Measurements from ENCODE around the gene ZRANB3.
"Not testable (repeated sequence)": the region's sequence is repeated elsewhere in the genome, so short reads cannot be mapped to it uniquely, and the experiment has no call there.

The ZRANB3 gene

GRCh38 chr2:135093670-135094330 lies 437.2 kb downstream of the ZRANB3 start:
- DNase-seq (ENCODE audit: low spot score in 2 of 2) (no peak), ATAC-seq (ENCODE audit: low read depth) (no peak)
- no peaks in the 10 kb centered on the region for H3K27me3 Mint-ChIP-seq
- no peaks in the 10 kb centered on the region for H3K9me3 Mint-ChIP-seq
- no peaks in the 10 kb centered on the region for H3K4me1 Mint-ChIP-seq
- H3K27ac Mint-ChIP-seq, result no peak overlapping the region
- no peak overlapping the region for H3K4me3 Mint-ChIP-seq
- H3K36me3 Mint-ChIP-seq, result peaks cover 30% of the 10 kb centered on the region

- Mint-ChIP-seq H3K4me1 (no peaks in the 10 kb centered on the region), H3K27ac (no peak overlapping the region), H3K36me3 (peaks cover 30% of the 10 kb centered on the region), H3K9me3 (no peaks in the 10 kb centered on the region), H3K27me3 (no peaks in the 10 kb centered on the region), H3K4me3 (no peak overlapping the region)
- DNase-seq (ENCODE audit: low spot score in 2 of 2) (no peak), ATAC-seq (ENCODE audit: low read depth) (no peak)
Observed at GRCh38 chr2:135093193-135093592, 437.8 kb downstream of the ZRANB3 start.

- H3K27ac Mint-ChIP-seq, result no peak overlapping the region
- no peaks in the 10 kb centered on the region for H3K27me3 Mint-ChIP-seq
- no peak overlapping the region for H3K4me3 Mint-ChIP-seq
- ATAC-seq (ENCODE audit: low read depth) (no peak), DNase-seq (ENCODE audit: low spot score in 2 of 2) (no peak)
- peaks cover 33% of the 10 kb centered on the region for H3K36me3 Mint-ChIP-seq
- H3K9me3 Mint-ChIP-seq, result no peaks in the 10 kb centered on the region
- peaks cover 2% of the 10 kb centered on the region for H3K4me1 Mint-ChIP-seq
Observed at GRCh38 chr2:135091681-135092080, 439.3 kb downstream of the ZRANB3 start.

GRCh38 chr2:135089597-135089996 lies 441.4 kb downstream of the ZRANB3 start:
- H3K4me1 Mint-ChIP-seq; H3K4me3 Mint-ChIP-seq; H3K27me3 Mint-ChIP-seq; H3K9me3 Mint-ChIP-seq; H3K27ac Mint-ChIP-seq; ATAC-seq (ENCODE audit: low read depth); DNase-seq (ENCODE audit: low spot score in 2 of 2): not testable (repeated sequence)
- peaks cover 39% of the 10 kb centered on the region for H3K36me3 Mint-ChIP-seq
